A549 (cell line): ENCODE data around the gene PPA2. TPM values are rescaled to one million over a fixed set of nuclear protein-coding genes. Genes with fewer than 3 reads are reported as not detected.

ENCODE experiments used
- ATAC-seq, 2 experiments: fragments of 200-7000 bp in 1 of 2; fragments of >200 bp in 1 of 2; cut with Nextera tagmentation in 1 of 2; cut with Tn5 transposase in 1 of 2; 3 replicates each; pipeline versions ENCODE4 v1.8.0 to v1.9.1; 2018 to 2020; ENCODE audit warnings: mild to moderate bottlenecking in 1 of 2, moderate library complexity in 1 of 2
- CTCF ChIA-PET: fragments of 300-600 bp; sonication (Branson Sonifier 250); formaldehyde crosslinking; extraction: SDS; loops from one replicate; lab custom pipeline; 2021; ENCODE audit warnings: antibody characterized with exemption, inconsistent platforms; lab: Yijun Ruan, JAX
- POLR2A ChIA-PET: fragments of 350-600 bp; formaldehyde crosslinking; extraction: SDS; loops from one replicate; lab custom pipeline; 2021; ENCODE audit warnings: antibody characterized with exemption, inconsistent platforms; lab: Yijun Ruan, JAX
- DNase-seq, 2 experiments: peaks; one replicate each; pipeline versions ENCODE4 v3.0.0 to v3.0.0-alpha.2; 2011 to 2016; ENCODE audit warnings: low read depth in 1 of 2, low spot score in 1 of 2
- FAIRE-seq: peaks from 2 replicates; lab custom pipeline; 2011; peaks lifted over from hg19 to GRCh38; lab: Jason Lieb, UNC
- H3K27ac ChIP-seq, 2 experiments: fragments of >200 bp; sonication (Bioruptor Twin); formaldehyde crosslinking; 3 replicates each; pipeline ENCODE4 v1.5.1; 2016 to 2017
- H3K4me1 ChIP-seq: fragments of >200 bp; sonication (Bioruptor Twin); formaldehyde crosslinking; 3 replicates; pipeline ENCODE4 v1.6.1; 2016
- H3K4me2 ChIP-seq: fragments of >200 bp; sonication (Bioruptor Twin); formaldehyde crosslinking; 3 replicates; pipeline ENCODE4 v1.6.1; 2016
- H3K4me3 ChIP-seq: fragments of >200 bp; sonication (Bioruptor Twin); formaldehyde crosslinking; 3 replicates; pipeline ENCODE4 v1.5.1; 2016
- H3K9me3 ChIP-seq: fragments of >200 bp; sonication (Bioruptor Twin); formaldehyde crosslinking; 3 replicates; pipeline ENCODE4 v1.6.1; 2016
- CHD4 ChIP-seq: fragments of 200-600 bp; sonication (generic); IDR thresholded peaks from 2 replicates; pipeline ENCODE4 v1.6.1; 2016; ENCODE audit warnings: antibody characterized with exemption, mild to moderate bottlenecking, borderline replicate concordance
- CTCF ChIP-seq: fragments of >200 bp; sonication (Bioruptor Twin); formaldehyde crosslinking; IDR thresholded peaks from 3 replicates; pipeline ENCODE4 v1.5.1; 2016
- E2F6 ChIP-seq: IDR thresholded peaks from 2 replicates; pipeline ENCODE4 v1.6.1; 2012; ENCODE audit warnings: low read depth, borderline replicate concordance
- EHF ChIP-seq: fragments of 250-450 bp; sonication (Bioruptor Pico); IDR thresholded peaks from 2 replicates; pipeline ENCODE4 v1.5.0; 2020; ENCODE audit warnings: mild to moderate bottlenecking
- EHMT2 ChIP-seq: fragments of 200-600 bp; sonication (generic); IDR thresholded peaks from 2 replicates; pipeline ENCODE4 v1.6.1; 2016; ENCODE audit warnings: antibody characterized with exemption, low read depth, mild to moderate bottlenecking, moderate library complexity
- FOXS1 ChIP-seq: fragments of 250-450 bp; sonication (Bioruptor Pico); IDR thresholded peaks from 2 replicates; pipeline ENCODE4 v1.5.0; 2020; ENCODE audit warnings: mild to moderate bottlenecking, moderate library complexity
- HOXB13 ChIP-seq: fragments of 250-450 bp; sonication (Bioruptor Pico); IDR thresholded peaks from 2 replicates; pipeline ENCODE4 v1.5.0; 2020; ENCODE audit warnings: low read depth, mild to moderate bottlenecking, moderate library complexity
- KDM5A ChIP-seq: fragments of 200-600 bp; sonication (generic); IDR thresholded peaks from 2 replicates; pipeline ENCODE4 v1.6.1; 2016; ENCODE audit warnings: antibody characterized with exemption, mild to moderate bottlenecking
- MYC ChIP-seq: IDR thresholded peaks from 2 replicates; pipeline ENCODE4 v1.6.1; 2012; ENCODE audit warnings: mild to moderate bottlenecking, inconsistent platforms, low read length, improper control_type of control experiment, borderline replicate concordance
- NFE2L2 ChIP-seq: fragments of 150-350 bp; conservative IDR thresholded peaks from 2 replicates; pipeline ENCODE4 v1.6.1; 2014; ENCODE audit warnings: low read length
- NPAS2 ChIP-seq: fragments of 250-450 bp; sonication (Bioruptor Pico); IDR thresholded peaks from 2 replicates; pipeline ENCODE4 v1.8.0; 2022; ENCODE audit warnings: mild to moderate bottlenecking, moderate library complexity, borderline replicate concordance
- NR3C1 ChIP-seq: fragments of >200 bp; sonication (Bioruptor Twin); formaldehyde crosslinking; IDR thresholded peaks from 3 replicates; pipeline ENCODE4 v1.6.1; 2017
- PHF8 ChIP-seq: fragments of 200-600 bp; sonication (generic); IDR thresholded peaks from 2 replicates; pipeline ENCODE4 v1.6.1; 2016; ENCODE audit warnings: low read depth, mild to moderate bottlenecking, antibody characterized with exemption, moderate library complexity, borderline replicate concordance
- POLR2AphosphoS2 ChIP-seq: conservative IDR thresholded peaks from 2 replicates; pipeline ENCODE4 v1.6.1; 2012; ENCODE audit warnings: low read length, improper control_type of control experiment, inconsistent platforms
- SMC3 ChIP-seq: fragments of >200 bp; sonication (Bioruptor Twin); formaldehyde crosslinking; IDR thresholded peaks from 3 replicates; pipeline ENCODE4 v1.6.1; 2018; ENCODE audit warnings: inconsistent platforms
- SREBF2 ChIP-seq: fragments of 450-650 bp; IDR thresholded peaks from 2 replicates; pipeline ENCODE4 v1.6.1; 2014; ENCODE audit warnings: mild to moderate bottlenecking, moderate library complexity
- TP53 ChIP-seq: fragments of 250-450 bp; sonication (Bioruptor Pico); IDR thresholded peaks from 2 replicates; pipeline ENCODE4 v1.5.0; 2021; ENCODE audit warnings: mild to moderate bottlenecking, moderate library complexity
- WGBS: methylation state at CpG from one replicate; pipeline ENCODE4 v1.1.6; 2017; ENCODE audit errors: missing lambda C conversion rate; 5-methylcytosine and 5-hydroxymethylcytosine counted together
- polyA plus RNA-seq, 4 experiments: library from polyadenylated mRNA; depleted of rRNA in 3 of 4; stranded (reverse); fragments of >200 nt; fragmentation: RNase III in 1 of 4; extraction: RNeasy Plus Mini Kit Qiagen cat#74134 plus additional on column Dnase treatment in 1 of 4; gene quantifications; 2 replicates in 3 of 4; 3 replicates in 1 of 4; pipeline ENCODE4 v1.2.3, GENCODE V29; 2011 to 2017
- TF ChIP-seq, protein P1 (sequence below): fragments of 250-450 bp; sonication (Bioruptor Pico); IDR thresholded peaks from 2 replicates; pipeline ENCODE4 v1.5.0; 2021; ENCODE audit warnings: mild to moderate bottlenecking, moderate library complexity, borderline replicate concordance
- TF ChIP-seq, protein P2 (sequence below): fragments of >200 bp; sonication (Bioruptor Twin); formaldehyde crosslinking; IDR thresholded peaks from 2 replicates; pipeline ENCODE4 v1.6.1; 2016
- TF ChIP-seq, protein P3 (sequence below): fragments of >200 bp; sonication (Bioruptor Twin); formaldehyde crosslinking; IDR thresholded peaks from 3 replicates; pipeline ENCODE4 v1.6.1; 2016

PPA2 gene
- polyA plus RNA-seq, 2 of the 4 experiments (the other 2 are of a cell fraction): 89.1 to 140 TPM

- no peak for DNase-seq
- ChIA-PET CTCF (no interaction called here), POLR2A (no interaction called here)
- no peak for FAIRE-seq
- no peak overlapping the region for H3K27ac ChIP-seq
- no peak for TF ChIP-seq TP53 (CRISPR knock-in tag)
- TF ChIP-seq EHMT2: no peak
- TF ChIP-seq, protein P1, sequence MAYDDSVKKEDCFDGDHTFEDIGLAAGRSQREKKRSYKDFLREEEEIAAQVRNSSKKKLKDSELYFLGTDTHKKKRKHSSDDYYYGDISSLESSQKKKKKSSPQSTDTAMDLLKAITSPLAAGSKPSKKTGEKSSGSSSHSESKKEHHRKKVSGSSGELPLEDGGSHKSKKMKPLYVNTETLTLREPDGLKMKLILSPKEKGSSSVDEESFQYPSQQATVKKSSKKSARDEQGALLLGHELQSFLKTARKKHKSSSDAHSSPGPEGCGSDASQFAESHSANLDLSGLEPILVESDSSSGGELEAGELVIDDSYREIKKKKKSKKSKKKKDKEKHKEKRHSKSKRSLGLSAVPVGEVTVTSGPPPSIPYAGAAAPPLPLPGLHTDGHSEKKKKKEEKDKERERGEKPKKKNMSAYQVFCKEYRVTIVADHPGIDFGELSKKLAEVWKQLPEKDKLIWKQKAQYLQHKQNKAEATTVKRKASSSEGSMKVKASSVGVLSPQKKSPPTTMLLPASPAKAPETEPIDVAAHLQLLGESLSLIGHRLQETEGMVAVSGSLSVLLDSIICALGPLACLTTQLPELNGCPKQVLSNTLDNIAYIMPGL (CRISPR knock-in tag): no peak
- no peak for TF ChIP-seq SREBF2
- TF ChIP-seq, protein P2, sequence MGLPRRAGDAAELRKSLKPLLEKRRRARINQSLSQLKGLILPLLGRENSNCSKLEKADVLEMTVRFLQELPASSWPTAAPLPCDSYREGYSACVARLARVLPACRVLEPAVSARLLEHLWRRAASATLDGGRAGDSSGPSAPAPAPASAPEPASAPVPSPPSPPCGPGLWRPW: no peak
- TF ChIP-seq POLR2AphosphoS2: no peak
- TF ChIP-seq CHD4: no peak
- TF ChIP-seq FOXS1 (CRISPR knock-in tag): no peak
- TF ChIP-seq EHF (CRISPR knock-in tag): no peak
- no peak for TF ChIP-seq E2F6
- no peak for TF ChIP-seq HOXB13 (CRISPR knock-in tag)
- TF ChIP-seq, protein P3, sequence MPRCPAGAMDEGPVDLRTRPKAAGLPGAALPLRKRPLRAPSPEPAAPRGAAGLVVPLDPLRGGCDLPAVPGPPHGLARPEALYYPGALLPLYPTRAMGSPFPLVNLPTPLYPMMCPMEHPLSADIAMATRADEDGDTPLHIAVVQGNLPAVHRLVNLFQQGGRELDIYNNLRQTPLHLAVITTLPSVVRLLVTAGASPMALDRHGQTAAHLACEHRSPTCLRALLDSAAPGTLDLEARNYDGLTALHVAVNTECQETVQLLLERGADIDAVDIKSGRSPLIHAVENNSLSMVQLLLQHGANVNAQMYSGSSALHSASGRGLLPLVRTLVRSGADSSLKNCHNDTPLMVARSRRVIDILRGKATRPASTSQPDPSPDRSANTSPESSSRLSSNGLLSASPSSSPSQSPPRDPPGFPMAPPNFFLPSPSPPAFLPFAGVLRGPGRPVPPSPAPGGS: no peak
- TF ChIP-seq NFE2L2: no peak
- TF ChIP-seq SMC3: no peak
- no peak for TF ChIP-seq NPAS2 (CRISPR knock-in tag)
- TF ChIP-seq MYC: no peak
- H3K4me2 ChIP-seq: no peak overlapping the region
- H3K9me3 ChIP-seq: no peaks in the 10 kb centered on the region
- no peaks in the 10 kb centered on the region for H3K4me1 ChIP-seq
- 62% methylated on average over 3 of the region's 3 CpGs for WGBS
- no peak for ATAC-seq
- no peak overlapping the region for H3K4me3 ChIP-seq
Observed at GRCh38 chr4:105389167-105389566, 84.7 kb downstream of the PPA2 start.

- Histone ChIP-seq H3K4me2 (no peak overlapping the region), H3K27ac (no peak overlapping the region), H3K4me1 (no peaks in the 10 kb centered on the region), H3K4me3 (no peak overlapping the region), H3K9me3 (no peaks in the 10 kb centered on the region)
- TF ChIP-seq, protein P1 (CRISPR knock-in tag): no peak
- no peak for TF ChIP-seq NR3C1
- no peak for TF ChIP-seq KDM5A
- no peak for TF ChIP-seq PHF8
- no peak for TF ChIP-seq NFE2L2
- TF ChIP-seq CTCF: no peak
- DNase-seq (no peak), FAIRE-seq (no peak), ATAC-seq (no peak)
- 96% methylated on average over 5 of the region's 5 CpGs for WGBS
- POLR2A ChIA-PET: no interaction called here
- CTCF ChIA-PET: no interaction called here
Observed at GRCh38 chr4:105387466-105387865, 86.4 kb downstream of the PPA2 start.
